Glomerular visceral epithelial cell (primary cell): Measurements from ENCODE around the gene NRXN3.

Experiments used
- DNase-seq: peaks from one replicate; pipeline ENCODE4 v3.0.0-alpha.2; 2016; ENCODE audit errors: extremely low spot score

Gene NRXN3

DNA sequence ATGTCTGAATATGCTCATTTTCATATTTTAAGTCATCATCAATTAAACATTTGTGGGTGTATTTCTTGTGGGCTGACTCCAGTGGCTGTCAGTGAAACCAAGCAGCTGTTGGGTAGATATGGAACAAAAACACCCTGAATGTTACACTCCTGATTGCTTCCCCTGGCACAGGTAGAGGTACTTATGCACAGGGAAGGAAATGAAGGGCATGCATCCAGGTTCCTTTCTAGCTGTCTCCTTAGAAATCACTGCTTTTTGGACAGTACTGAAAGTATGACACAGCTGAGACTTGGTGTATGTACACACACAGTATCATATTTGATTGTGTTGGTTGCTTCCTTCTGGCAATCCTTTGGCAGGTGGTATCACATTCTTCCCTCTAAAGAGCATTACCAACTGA, 1034.4 kb downstream of the NRXN3 start:
- DNase-seq, result no peak

- no peak for DNase-seq
Measured at GRCh38 chr14:79209418-79209817, 1039.2 kb downstream of the NRXN3 start.

DNA sequence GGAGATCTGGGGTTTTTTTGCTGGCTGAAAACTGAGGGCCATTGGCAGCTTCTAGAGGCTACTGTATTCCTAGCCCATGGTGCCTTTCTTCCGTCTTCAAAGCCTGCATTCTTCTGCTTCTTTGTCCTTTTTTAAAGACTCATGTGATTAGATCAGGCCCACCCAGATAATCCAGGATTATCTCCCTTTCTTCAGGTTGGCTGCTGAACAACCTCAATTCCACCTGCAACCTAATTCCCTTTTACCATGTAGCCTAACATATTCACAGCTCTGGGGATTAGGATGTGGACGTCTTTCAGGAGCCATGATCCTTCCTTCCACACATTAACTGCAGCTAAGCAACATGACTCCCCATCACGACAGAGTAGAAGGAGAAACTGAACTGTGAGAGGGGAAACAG, 1055.6 kb downstream of the NRXN3 start:
- DNase-seq, result no peak

GRCh38 chr14:79229383-79229909, 1059.3 kb downstream of the NRXN3 start:
- DNase-seq, result no peak

DNA sequence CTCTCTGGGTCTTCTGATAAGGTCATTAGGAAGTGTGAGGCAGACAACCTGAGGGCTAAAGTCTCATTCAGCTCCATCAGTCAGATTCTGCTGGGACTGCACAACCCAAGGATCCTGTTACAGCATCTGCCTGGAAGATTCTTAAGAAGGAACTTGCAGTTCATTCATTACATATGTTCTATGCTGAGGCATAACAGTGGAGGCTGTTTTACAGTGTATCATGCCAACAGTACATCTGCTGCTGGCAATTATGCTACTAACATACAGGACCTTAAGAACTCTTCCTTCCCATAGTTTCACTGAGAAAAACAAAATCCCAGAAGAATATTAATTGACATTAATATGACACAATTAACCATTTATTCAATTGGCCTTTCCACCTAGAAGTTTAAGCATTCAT, 1072.5 kb downstream of the NRXN3 start:
- no peak for DNase-seq

GRCh38 chr14:79246173-79246572, 1076.0 kb downstream of the NRXN3 start:
- no peak for DNase-seq

- no peak for DNase-seq
Measured at GRCh38 chr14:79248126-79248525, 1078.0 kb downstream of the NRXN3 start.

- no peak for DNase-seq
Measured at GRCh38 chr14:79248771-79249170, 1078.6 kb downstream of the NRXN3 start.

DNA sequence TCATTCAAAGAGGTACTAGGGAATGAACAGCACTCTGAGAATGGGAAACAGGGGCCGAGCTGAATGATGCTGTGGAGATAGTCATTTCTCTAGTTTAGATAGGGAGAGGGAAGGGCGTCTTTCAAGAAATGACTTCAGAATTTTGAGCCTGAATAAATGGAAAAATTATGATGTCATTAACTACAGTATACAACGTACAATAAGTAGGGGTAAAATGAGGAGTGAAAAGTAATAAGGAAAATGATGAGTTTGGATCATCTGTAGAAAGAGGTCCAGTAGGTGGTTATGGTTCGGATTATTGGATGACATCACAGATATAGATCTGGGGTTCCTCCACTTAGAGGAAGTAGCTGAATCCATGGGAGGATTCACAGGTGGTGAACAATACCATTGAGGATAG, 1081.1 kb downstream of the NRXN3 start:
- no peak for DNase-seq

DNA sequence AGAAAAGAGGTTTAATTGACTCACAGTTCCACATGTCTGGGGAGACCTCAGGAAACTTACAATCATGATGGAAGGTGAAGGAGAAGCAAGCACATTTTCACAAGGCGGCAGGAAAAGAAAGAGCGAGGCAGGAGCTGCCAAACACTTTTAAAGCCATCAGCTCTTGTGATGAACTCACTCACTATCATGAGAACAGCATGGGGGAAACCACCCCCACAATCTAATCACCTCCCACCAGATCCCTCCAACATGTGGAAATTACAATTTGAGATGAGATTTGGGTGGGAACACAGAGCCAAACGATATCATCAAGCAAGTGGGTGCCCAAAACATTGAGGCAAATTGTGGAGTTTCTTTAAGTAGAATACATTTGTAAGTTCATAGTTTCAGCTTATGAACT, 1083.4 kb downstream of the NRXN3 start:
- DNase-seq, result no peak

DNA sequence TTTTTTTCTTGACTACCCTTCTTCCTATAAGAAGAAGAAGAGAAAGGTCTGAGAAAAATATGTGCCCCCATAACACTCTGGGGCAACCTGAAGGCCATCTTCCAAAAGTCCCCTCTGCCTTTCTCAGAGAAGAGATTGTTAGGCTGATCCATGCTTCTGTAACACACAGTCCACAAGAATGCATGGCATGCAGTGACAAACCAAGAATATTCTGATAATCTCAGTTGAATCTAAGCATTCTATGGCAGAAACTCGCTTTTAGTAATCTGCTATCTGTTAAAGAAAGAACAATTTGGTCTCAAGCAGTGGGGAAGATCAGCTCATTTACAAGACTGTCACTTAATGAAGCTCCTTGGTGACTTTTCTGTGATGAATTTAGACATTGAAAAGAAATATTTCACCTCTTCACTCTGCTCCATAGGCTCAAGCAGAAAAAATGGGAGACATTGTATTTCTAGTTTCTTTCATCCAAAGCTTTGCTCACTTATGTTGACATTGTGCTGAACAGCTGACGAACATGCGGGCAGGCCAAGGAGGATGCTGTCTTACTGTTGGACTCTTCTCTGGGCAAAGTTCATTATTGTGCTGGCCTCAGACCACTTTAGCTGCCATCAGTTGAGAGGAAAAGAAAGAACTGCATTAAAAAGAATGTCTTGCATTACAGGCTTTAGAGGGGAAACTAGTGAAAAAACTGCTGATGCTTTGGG, 1084.0 kb downstream of the NRXN3 start:
- DNase-seq, result peak; percentile 14

- DNase-seq, result no peak
Measured at GRCh38 chr14:79256380-79256779, 1086.2 kb downstream of the NRXN3 start.

DNA sequence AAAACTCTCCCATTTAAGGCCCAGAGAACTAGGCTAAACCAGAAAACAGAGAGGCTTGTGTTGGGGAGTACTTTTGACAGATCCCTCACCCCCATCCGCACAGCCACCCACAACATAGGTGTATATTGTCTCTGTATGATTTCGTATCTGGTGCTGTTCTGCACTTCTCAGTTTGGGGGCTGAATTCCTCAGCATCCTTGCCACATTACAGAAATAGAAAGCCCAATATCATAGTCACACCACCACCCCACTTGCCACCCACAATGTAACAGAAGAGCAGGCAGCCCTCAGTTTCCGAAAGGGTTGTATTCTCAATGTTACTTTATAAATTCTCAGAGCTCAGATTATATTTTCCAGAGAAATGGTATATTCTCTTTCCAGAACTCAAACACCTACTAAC, 1090.2 kb downstream of the NRXN3 start:
- DNase-seq, result no peak

GRCh38 chr14:79265366-79265946, 1095.3 kb downstream of the NRXN3 start:
- no peak for DNase-seq

GRCh38 chr14:79270361-79270760, 1100.2 kb downstream of the NRXN3 start:
- no peak for DNase-seq

DNA sequence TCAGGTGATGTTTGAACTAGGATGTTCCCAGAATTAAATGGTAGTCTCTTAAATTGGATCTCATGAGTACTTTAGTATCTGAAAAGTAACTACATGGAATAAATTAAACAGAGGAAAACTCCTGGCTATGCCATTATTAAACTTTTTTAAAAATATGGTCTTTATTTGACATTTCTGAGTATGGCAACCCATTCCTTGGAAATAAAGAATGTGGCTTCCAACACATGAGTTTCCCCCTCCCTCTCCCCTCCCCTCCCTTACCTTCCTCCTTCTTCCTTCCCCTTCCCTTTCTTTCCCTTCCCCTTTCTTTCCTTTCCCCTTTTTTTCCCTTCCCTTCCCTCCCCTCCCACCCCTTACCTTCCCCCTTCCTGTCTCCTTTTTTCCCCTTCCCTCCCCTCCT, 1100.9 kb downstream of the NRXN3 start:
- no peak for DNase-seq

- DNase-seq, result no peak
Measured at GRCh38 chr14:79274641-79275291, 1104.6 kb downstream of the NRXN3 start.

GRCh38 chr14:79275292-79275655, 1105.1 kb downstream of the NRXN3 start:
- no peak for DNase-seq

DNA sequence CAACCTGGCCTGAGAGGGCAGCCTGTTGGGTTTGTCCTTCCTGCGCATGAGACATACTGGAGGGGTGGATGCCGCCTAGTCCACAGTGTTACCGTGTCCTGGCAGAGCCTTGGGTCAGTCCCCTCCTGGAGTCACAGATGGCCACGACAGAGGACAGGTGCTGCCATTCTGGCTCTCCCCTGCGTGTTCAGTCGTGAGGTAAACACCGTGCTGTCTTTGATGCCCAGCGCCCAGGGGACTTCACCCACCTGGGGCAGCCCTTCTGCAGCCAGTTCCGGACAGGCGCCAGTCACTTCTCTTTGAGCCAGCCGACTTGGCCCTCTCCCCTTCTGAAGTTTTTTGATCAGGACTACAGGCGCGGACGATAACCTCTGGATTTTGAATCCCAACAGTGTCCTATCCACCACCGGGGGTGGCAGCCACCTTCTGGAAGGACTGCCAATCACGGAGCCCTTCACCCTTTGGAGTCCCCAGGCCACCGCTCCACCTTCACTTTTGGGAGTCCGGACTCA, 1108.2 kb downstream of the NRXN3 start:
- no peak for DNase-seq

DNA sequence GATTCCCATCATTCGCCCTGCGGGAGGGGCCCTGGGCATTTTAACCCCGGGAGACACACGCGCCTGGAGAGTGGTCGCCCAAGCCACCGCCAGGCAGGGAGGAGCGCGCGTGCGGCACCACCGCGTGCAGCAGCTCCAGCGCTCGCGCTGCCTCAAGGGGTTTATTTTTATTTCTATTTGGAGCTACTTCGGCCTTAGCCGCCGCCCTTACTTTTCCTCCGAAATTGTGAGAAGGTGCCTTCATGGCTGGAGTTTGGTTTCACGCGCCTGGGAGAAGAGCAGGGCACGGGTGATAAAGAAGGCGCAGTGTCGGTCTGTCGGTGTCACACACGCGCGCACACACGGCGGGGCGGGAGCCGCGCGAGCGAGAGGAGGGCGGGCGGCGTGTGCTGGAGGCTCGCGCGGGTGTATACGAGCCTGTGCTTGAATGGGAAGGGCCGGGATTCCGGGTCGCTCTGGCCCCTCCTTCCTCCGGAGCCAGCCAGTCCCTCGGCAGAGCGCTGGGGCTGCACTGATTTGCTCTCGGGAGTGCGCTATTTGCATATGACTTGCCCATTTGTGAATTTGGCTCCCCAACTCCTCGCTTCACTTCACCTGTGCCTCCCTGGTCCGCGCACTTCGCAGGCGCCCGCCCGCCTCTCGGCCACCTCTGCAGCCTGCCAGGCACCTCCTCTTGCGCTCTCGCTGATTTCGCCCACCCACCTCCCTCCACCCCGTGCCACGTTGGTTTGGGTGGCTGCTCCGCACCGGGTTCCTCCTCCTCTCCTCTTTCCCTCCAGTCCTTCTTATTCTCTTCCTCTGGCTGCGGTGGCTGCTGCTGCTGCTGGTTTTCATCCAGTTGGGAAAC, 1108.8 kb downstream of the NRXN3 start:
- peak; percentile 95 for DNase-seq

GRCh38 chr14:79279645-79280597, 1109.7 kb downstream of the NRXN3 start:
- peak; percentile 4 for DNase-seq
